ENCODE data around the gene MOK.

- no peak for TF ChIP-seq CTCF (IDR thresholded peaks at IDR 0.05)
- TF ChIP-seq POLR2AphosphoS5 (IDR thresholded peaks at IDR 0.05), result no peak
Observed at GRCh38 chr14:102264775-102265174, 40.2 kb downstream of the MOK start.
